ENCODE results near the gene THADA.

Gene THADA

DNA sequence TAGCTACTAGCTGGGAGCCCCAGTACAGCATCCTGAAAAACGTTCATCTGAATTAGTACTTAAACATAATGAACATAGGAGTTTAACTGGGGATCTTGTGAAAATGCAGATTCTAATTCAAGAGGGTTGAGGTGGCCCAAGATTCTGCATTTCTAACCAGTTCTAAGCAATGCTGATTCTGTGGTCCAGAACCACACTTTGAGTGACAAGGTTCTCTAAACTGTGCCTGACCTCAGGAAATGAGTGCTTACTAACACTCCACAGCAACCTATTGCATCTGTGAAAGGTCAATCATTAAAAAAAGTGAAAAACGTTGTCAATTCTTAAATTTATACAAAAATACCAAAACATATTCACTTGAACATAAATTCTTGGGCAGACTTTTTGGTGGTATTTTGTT is 212.3 kb downstream of the THADA start:
- DNase-seq = no peak

DNA sequence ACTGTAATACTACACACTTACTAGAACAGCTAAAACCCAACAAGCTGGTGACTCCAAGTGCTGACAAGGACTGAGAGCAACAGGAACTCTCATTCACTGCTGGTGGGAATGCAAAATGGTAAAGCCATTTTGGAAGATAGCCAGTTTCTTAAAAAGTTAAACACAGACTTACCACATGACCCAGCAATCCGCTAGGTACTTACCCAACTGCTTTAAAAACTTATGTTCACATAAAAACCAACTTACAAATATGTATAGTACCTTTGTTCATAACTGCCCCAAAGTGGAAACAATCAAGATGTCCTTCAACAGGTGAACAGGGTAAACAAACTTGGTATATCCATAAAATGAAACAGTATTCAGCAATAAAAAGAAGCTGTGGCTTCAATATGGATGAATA is 216.3 kb downstream of the THADA start:
- DNase-seq = no peak

DNA sequence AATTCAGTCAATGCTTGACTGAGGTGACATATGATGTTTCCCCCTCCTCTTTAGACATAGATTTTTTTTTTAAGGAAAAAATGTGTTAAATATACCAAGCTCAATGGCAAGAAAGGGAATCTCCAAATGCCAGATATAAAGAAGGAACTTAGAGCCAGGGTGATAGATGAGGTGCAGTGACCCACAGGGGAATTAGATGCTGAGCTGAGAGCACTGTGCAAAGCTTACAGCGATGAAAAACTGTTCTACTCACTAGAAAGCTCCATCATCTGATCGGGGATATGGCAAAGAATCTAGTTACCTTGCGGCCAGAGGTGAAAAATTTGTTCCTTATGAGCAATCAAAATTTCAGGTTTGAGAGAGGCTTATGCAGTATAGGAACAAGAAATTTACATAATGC is 218.5 kb downstream of the THADA start:
- DNase-seq = no peak

DNA sequence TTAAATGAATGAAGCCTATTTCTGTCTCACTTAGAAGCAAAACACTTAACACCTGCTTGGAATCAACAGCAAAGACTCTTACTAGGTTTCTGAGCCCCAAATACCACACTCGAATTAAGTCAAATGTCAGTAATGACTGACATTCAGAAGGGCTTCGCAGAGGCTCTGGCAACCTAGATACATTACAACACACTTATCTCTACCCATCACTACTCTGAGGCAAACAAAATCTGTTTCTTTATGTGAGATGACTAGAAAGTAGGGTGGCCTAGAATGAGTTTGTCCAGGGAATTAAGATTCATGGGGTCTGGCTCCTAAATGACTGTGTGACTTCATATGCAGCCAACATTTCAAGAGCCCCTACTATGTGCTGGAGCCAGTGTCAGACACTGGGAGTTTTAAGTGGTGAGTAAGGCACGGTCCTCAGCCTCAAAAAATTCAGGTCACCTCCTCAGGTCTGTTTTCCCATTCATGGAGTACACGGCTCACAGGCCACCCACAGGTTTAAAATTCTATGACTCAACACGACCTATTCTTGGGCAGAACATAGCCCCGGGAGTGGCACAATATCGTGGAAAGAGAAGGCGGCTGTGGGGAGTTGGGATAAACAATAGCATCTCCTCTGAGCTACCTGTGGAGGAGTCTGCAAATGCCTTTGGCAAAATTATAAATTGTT is 219.2 kb downstream of the THADA start:
- DNase-seq = no peak

DNA sequence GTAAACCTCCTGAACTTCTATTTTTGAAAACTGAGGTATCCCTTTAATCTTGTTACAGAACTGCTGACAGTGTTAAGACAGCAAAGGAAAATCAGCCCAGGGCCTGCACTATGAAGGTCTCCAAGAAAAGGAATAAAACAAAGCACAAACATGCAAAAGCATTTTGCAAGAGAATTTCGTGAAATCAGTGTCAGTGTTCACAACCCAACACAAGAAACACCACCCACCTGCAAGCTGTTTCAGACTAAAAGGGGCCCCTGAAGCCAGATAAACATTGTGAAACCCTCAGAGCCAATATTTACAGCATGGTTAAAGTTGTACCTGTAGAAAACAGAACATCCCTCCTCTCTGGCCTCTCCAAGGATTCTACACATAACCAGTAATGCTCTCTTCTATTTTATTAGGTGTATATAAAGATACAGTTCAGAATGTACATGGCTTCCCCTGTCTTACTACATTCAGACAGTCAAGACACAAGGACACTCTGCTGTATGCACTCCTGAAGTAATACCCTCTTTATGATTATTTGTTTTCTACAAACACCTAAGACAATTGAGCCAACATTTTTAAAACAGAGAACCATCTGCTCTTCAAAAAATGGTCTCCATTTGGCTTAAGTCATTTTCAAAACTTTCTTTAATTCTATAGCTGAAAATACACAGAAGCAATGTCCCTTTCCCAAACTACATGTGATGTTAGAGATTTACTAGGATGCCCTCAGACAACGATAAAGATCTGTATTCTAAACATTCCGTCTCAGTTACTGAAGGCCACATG is 219.9 kb downstream of the THADA start:
- DNase-seq = no peak

DNA sequence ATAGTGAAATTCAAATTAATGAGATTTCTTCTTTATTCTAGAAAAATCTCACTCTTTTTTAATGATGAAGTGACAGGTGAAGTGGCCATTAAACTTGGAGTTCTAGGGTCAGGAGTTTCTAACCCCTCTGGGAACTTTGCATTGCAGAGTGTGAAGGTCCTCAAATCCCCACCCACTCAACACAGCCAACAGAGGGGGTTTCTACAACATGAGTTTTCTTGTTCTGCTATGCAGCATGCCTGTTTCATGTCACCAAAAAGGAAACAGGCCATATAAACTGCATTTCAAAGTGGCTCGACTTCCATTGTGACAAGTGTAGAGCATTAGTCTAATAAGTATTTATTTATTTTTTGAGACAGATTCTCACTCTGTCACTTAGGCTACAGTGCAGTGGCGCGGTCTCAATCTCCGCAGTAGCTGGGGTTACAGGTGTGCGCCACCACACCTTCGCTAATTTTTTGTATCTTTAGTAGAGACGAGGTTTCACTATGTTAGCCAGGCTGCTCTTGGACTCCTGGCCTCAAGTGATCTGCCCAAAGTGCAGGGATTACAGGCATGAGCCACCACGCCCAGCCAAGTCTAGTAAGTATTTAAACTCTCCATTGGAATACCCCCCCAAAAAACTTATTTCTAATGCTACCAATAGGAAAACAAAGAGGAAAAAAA is 223.3 kb downstream of the THADA start:
- no peak for DNase-seq

DNA sequence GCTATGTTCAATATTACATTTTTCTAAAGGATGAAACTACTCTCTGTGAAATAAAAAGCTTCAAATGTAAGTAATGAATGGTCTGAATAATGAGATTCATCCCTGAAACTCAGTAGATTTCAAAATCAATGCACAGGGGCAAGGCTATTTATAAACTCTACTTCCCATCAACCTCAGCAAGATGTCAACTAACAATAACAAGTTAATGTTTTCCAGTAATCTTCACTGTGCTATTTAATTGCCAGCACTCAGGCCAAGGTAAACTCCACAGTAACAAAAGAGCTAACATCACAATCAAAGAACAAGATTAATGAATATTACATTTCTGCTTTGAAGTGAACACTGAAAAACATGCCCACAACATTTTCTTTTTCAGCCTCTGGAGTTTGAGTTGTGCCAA is 225.1 kb downstream of the THADA start:
- DNase-seq = no peak

DNA sequence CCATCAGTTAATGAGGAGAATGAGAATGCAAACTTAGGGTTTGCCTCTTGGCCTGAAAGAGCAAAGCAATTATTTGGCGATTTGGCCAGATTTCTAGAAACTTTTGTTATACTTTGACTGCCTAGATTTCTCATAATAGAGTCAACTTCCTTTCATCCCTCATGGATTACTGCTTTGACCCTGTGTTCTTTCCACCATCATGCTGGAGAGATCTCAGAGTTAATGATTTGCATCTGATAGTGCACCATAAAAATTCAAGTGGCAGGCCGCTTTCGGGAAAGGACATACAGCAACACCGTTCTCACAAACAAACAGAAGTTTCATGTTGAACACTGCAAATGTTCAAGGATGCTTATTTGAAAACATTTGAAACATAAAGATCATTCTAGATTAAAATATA is 225.7 kb downstream of the THADA start:
- DNase-seq = no peak

DNA sequence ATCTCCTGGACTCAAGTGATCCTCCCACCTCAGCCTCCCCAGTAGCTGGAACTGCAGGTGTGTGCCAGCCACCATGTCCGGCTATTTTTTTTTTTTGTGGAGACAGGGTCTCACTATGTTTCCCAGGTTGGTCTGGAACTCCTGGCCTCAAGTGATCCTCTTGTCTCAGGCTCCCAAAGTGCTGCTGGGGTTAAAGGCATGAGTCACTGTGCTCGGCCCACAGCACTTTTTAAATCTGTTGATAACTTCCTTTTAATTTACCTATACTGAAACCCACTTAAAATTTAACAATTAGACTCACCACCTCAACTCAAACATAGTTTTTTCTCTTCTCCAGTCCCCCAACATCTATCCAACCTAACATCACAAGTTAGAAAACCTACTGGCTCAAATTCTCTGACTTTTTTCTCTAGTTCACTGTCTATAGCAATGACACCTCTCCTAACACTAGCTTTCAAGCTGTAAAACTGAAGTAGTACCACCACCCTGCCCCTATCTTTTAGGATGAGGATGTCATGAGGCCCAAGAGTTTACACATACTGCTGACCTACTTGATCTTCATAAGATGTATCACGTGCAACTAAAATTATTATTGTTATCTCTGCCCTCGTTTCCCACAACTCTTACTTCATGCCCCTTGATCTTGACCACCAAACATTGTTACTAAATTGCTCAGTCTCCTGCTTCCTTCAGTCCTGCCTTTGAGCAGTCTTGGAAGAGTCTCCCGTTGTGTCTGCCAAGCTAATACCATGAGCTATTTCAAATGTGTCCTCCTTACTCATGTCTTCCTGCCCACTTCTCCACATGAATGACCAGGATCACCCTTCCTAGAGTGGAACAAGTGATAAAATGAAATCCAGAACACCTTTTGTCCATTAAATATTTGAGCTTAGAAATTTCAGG is 227.1 kb downstream of the THADA start:
- no peak for DNase-seq

DNA sequence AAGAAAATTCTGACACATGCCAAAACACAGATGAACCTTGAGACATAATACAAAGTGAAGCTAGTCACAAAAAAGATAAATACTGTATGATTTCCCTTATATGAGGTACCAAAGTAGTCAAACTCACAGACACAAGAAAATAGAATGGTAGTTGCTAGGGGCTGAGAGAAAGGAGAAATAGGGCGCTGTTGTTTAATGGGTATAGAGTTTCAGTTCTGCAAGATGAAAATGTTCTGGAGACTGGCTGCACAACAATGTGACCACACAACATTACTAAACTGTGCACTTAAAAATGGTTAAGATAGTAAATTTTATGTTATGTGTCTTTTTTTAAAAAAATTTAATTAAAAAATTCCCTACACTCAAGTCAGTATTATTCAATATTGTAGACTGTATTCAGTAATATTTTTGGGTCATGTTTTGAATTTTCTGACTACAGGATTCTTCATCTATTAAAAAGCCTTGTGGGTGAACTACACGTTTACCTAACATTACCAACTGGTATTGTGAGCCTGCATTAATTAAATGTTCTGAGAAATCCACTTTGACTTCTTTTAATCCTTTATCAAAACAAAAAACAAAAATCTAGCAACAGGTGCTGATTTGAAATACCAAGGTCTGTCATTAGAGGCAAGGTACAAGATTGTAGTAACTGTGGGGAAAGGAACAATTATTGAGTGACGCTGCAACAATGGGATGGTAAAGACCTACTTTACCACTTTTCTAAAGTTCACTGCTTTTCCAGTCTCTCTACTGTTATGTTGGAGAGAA is 228.6 kb downstream of the THADA start:
- no peak for DNase-seq

DNA sequence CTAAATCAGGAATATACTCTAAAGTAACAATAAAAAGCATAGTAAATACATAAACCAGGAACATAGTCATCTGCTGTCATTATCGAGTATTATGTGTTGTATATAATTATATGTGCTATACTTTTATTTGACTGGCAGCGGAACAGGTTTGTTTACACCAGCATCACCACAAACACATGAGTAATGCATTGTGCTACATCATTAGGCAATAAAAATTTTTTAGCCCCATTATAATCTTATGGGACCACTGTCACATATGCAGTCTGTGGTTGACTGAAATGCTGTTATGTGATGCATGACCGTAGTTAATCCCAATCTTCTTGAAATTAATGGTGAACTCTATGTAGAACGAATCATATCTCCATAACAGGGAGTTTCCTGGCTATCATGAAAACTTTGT is 232.7 kb downstream of the THADA start:
- DNase-seq = no peak

DNA sequence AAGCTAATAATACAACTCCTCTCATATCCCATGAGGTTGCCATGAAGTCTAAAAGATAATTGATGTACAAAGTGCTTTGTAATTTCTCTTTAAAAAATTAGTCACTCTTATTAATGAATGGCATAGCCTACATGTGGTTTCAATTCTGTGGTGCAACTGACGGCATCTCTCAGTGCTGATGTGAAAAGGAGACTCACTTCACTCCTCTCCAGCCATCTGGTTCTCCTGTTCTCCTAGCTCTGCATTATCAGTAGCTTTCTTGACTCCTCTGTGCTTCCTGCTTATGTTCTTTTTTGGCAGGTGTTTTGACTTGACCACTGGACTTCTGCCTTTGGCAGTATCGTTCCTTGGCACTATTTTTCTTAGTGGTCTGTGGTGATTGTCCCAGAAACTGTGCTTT is 234.6 kb downstream of the THADA start:
- no peak for DNase-seq

DNA sequence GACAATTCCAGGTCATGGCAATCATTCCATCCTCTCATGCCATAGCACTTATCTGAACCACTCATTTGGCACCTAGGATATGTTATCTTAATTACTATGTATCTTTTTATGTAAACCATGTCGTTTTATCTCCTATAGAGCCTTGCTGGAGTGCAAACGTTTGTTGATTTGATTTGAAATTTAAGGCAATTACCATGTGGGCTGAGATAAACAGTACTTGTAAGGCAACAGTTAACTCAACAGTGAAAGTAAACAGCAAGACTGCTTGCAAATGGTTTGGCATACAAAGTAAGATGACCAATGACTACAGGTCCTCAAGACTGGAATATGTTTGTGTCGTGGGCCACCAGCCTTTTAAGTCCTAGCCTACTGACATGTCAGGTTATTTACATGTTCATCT is 235.7 kb downstream of the THADA start:
- no peak for DNase-seq

DNA sequence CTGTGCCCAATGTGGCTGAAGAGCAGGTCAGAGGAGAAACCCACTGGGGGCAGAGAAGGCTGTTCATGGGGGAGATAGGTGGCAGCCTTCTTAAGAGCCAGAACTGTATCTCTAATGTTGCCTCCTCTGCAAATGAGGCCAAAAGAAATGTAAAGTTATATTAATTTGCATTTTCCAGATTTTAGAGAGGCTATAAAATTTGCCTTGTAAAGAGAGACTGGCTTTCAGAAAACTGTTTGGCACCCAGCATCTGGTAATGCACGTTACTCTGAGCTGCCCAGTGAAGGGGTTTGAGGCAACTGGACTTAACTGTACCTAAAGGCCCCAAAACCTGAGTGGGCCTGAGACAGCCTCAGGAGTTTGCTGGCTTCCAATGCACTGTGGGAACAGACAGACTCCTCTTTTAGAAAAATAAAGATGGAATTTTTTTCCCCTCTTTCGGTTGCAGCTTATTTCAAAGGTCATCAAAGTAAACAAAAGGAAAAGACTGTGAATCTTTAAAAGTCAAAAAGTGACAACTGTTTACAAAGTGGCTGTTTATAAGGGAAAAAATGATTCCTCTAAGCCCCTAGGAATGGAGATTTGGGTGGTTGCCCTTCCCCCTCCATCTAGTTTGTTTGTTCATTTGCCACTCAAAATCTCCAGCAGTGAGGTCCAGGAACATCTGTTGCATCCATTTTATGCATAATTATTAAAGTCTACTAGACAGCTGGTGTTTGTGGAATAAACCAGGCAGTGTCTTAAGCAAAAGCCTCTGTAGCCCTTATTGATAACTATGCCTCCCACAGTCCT is 237.2 kb downstream of the THADA start:
- no peak for DNase-seq

DNA sequence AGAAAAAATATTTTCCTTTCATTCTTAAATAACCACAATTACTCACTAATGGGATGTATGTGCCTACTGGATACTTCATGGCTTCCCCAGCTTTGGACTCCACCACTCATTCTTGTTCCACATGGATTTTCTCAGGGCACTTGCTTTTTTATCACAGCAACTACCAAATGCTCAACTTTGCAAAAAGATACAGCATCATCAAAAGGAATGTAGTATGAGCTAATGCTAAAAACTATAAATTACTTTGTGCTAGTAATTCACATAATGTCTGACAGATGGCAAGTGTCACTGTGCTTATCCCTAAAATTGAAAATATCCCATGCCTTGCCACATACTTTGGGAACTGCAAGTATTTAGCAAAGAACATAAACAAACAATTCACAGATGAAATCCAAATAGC is 239.1 kb downstream of the THADA start:
- no peak for DNase-seq

DNA sequence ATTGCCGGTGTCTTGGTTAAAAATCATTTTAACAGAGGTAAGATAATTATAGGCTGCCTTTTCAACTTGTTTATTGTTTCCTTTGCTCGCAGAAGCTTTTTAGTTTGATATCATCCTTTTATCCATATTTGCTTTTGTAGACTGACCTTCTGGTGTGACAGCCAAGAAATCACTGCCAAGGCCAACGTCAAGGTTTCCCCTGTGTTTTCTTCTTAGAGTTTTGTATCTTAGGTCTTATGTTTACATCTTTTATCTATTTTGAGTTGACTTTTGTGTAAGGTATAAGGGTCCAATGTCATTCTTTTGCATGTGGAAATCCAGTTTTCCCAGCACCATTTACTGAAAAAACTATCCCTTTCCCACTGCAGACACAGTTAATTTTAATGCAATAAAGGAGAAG is 240.4 kb downstream of the THADA start:
- no peak for DNase-seq

DNA sequence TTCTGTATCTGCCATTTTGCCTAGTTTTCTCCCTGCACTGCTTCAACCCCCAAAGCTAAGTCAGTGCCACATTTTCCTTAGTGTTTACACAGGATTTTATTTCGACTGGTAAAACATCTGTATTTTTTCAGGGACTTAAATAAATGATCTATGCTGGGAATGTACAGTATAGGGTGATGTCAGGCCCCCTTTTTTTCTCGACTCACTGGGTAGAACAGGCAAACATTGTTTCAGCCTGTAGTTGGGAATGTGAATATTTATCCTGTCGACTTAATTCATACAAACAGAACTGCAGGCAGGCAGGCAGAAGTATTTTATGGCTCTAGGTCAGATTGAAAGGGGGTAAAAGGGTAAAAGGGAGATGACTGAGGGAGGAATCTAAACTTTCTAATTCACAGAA is 245.9 kb downstream of the THADA start:
- no peak for DNase-seq

DNA sequence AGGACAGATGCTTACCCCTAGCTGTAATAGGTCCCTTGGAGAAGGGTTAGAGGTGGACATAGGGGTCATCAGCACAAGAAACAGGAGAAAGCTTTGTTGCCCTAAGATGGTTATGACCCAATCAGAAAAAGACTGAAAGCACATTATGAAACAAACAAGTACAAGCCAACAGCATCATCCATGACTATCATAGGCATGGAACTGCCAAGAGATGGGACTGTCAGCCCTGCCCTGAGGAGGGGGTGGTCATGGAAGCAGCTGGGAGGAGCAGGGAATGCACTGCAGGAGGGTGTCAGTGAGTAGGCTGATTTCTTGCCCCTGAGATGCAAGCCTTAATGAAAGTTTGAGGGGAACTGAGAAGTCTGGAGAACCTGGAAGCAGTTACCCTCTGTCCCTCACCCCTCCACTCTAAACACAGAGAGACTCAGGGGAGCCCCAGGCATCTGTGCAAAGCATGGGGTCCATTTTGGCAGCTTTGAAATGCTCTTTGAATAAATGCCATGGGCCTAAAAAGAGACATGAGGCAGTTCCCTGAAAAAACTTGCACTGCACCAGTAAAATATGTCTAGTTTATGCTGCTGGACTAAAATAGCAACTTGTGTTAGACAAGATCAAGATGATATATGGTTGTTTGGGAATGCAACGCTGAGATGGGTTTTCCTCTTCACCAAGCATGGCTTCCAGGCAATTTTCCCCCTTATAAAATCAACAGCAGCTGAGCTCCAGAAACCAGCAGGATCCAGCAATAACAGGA is 246.8 kb downstream of the THADA start:
- DNase-seq = no peak

DNA sequence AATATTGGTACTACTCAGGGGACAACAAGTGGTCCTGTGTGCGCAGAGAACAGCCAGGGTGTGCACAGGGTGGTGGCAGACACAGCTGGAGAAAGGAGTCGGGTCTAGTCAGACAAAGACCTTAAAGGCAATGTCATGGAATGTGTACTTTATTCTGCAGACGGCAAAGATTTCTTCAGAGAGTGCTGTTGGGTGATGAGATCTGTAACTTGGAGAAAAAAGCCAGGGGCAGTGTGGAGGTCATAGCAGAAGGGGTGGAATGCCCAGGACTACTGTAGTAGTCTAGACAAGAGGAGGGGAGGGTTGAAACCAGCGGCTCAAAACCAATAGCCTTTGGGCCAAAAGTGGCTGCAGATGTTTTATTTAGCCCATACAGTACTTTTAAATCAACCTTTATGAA is 248.1 kb downstream of the THADA start:
- DNase-seq = no peak
